Fibroblast of peridontal ligament (primary cell): Measurements from ENCODE around the gene CATSPERZ.

Source experiments
- DNase-seq: peaks from one replicate; pipeline ENCODE4 v3.0.0-alpha.2; 2010; ENCODE audit errors: extremely low read depth

The CATSPERZ gene

DNA sequence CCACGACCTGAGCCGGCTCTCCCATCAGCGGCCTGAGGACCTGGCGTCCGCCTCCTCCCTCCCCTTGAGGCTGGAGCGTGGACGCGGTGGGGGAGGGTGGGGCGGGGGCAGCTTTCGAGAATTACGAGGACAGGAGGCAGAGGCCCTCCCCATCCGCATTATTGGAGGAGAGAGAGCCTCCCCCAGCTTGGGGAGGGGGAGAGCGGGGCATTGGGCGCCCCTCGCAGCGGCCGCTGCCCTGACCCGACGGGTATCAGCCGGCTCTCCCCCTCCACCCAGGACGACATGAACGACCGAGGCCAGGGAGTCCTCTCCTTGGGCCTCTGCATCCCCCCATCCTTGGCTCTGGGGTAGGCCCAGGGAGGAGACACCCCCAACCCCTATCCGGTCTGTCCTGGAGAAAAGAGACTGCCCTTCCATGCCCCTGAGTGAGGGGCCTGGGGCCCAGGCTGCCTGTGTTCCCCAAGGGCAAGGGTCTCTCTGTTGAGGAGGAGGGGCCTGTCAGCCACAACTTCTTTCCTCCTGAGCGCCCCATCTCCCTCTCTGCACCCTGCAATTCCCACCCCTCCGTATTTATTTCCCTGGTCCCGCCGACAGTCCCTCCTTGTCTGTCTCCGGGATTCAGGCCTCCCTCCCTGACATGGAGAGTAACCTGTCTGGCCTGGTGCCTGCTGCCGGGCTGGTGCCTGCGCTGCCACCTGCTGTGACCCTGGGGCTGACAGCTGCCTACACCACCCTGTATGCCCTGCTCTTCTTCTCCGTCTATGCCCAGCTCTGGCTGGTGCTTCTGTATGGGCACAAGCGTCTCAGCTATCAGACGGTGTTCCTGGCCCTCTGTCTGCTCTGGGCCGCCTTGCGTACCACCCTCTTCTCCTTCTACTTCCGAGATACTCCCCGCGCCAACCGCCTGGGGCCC lies 14.0 kb upstream of the CATSPERZ start:
- DNase-seq: no peak

DNA sequence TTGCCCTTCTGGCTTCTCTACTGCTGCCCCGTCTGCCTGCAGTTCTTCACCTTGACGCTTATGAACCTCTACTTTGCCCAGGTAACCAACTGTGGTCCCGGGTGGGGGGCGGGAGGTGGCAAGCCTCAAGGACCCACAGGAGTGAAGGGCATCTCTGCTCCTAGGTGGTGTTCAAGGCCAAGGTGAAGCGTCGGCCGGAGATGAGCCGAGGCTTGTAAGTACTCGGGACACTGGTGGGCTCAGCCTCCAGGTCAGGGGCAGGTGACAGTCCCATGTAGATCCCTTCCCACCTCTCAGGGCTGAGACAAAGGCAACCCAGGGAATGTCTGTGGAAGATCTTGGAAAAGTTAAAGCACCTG lies 13.4 kb upstream of the CATSPERZ start:
- DNase-seq: no peak

DNA sequence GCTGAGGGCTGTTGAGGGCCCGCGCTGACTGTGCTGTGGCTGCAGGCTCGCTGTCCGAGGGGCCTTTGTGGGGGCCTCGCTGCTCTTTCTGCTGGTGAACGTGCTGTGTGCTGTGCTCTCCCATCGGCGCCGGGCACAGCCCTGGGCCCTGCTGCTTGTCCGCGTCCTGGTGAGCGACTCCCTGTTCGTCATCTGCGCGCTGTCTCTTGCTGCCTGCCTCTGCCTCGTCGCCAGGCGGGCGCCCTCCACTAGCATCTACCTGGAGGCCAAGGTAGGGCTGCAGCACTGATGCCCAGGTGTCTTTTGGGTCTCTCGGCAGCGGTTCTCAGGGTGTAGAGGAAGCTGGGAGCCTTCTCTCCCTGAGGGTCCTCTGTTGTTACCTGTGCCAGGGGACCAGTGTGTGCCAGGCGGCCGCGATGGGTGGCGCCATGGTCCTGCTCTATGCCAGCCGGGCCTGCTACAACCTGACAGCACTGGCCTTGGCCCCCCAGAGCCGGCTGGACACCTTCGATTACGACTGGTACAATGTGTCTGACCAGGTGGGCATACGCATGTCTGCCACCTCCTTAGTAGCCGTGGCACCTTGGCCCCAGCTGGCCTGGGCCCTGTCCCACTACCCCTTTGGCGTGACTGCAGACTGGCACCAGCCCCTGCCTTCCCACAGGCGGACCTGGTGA lies 12.3 kb upstream of the CATSPERZ start:
- no peak for DNase-seq

DNA sequence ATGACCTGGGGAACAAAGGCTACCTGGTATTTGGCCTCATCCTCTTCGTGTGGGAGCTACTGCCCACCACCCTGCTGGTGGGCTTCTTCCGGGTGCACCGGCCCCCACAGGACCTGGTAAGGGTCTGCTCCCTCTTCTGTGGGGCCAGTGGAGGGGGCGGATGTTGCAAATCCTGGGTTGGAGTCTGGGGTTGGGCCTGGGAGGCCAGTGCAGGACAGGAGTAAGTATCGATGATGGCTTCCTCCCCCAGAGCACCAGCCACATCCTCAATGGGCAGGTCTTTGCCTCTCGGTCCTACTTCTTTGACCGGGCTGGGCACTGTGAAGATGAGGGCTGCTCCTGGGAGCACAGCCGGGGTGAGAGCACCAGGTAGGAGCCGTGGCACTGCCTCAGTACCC lies 11.8 kb upstream of the CATSPERZ start:
- DNase-seq: no peak

DNA sequence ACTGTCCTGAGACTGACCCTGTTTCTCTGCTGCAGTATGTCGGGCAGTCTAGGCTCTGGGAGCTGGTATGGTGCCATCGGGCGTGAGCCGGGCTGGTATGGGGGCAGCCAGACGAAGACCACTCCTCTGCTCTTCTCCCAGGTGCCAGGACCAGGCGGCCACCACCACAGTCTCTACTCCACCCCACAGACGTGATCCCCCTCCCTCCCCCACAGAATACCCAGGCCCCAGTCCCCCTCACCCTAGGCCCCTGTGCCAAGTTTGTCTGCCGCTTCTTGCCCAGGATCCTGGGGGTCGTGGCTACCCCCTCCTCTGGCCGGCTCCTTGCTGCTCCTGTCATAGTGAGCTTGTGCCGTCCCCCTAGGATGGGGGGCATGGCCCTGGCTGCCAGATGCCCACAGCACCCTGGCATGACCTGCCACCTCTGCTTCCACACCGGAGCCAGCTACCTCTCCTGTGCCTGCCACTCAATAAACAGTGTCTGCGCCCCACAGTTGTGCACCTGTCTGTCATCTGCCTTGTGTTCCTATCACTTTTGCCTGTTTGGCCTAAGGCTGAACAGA lies 11.1 kb upstream of the CATSPERZ start:
- no peak for DNase-seq

DNA sequence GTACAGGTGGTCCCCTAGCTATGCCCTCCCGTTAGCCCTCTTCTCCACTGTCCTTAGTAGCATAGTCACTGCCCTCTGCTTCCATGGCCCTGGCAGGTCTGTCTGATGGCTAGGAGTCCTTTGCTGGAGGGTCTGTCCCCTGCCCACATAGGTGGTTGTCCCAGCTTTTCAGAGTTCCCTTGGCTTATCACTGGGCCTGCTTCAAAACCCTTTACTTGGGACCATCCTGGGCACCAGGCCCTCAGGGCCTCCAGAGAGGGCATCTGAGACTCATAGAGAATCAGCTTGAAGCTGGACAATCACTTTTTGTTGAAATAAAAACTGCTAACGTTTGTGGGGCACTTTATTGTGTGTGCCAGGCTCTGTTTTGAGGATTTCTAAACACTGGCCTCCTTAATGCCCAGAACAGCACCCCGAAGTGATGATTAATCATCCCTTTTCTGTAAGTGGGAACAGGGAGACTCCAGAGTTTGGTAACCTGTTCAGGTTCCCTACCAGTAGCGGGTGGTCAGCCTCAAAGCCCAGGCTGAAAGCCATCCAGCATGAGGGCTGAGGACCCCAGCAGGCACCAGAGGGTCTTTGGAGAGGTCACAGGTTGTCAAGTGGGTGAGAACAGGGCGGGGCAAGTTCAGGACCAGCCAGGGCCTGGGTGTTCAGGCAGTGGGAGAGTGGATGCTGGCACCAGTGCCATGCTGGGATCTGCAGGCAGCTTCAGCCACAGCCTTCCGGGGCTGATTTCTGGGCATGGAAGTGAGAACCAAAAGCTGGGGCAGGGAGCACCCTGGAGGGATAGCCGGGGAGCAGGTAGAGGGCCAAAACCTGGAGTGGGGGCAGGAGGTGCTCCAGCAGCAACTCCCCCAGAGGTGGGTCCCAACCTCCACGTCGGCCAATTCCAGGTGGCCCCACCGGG lies 9.6 kb upstream of the CATSPERZ start:
- DNase-seq: no peak

DNA sequence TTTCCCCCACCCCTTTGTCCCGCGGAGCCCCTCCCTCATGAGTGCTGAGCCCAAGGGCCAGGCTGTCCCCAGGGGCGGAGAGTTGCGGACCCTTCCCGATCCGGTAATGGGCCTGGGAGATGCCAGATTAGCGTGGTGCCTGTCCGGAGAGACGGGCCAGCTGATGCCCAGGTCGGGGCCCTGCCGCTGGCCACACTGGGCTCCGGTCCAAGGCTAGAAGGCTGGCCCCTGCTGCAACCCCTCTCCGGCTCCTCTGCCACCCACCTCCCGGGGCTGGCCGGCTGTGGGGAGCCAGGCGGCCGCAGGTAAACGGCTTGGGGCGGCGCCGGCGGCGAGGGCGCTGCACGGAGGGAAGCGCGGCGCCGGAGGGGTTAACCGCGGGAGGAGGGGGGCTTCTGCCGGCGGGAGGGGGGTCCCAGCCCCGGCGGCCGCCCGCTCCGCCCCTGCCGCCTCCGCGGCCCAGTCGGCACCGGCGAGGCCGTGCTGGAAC lies 8.9 kb upstream of the CATSPERZ start, which contains the start of gene KCNK4:
TSS of gene KCNK4 (plus strand) at position 41 of the 490 bp plus-strand sequence. CDS start 1,717 bp downstream, outside the sequence.
- no peak for DNase-seq

DNA sequence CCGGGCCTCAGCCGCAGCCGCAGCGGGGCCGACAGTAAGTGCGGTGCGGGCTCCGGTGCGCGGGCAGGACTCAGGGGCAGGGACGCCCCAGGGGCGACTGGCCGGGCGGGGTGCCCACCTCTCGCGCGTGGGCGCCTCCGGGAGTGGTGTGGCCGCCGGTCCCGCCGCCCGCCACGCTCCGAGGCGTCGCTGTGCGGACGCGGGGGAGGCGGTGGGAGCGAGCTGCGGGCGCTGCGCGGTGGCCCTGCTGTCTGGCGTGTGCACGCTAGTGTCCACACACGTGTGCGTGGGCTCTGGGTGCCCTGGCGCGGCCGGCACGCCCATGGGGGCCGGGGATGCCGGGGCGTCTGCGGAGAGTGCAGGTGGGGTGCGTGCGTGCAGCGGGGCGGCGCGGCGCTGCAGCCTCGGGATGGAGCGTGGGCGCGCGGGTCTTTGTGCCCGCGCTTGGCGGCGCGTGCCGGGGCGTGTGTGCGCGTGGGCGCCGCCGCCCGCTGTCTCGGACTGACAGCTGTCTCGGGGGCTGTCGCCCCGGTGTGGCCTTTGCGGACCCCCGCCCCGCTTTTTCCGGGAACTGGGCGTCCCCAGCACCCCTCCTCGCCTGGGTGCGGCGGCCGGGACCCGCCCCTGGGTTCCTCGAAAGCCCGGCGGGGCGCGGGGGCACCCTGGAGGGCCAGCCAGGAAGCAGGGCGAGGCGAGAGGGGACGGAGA lies 8.3 kb upstream of the CATSPERZ start:
- DNase-seq: no peak

DNA sequence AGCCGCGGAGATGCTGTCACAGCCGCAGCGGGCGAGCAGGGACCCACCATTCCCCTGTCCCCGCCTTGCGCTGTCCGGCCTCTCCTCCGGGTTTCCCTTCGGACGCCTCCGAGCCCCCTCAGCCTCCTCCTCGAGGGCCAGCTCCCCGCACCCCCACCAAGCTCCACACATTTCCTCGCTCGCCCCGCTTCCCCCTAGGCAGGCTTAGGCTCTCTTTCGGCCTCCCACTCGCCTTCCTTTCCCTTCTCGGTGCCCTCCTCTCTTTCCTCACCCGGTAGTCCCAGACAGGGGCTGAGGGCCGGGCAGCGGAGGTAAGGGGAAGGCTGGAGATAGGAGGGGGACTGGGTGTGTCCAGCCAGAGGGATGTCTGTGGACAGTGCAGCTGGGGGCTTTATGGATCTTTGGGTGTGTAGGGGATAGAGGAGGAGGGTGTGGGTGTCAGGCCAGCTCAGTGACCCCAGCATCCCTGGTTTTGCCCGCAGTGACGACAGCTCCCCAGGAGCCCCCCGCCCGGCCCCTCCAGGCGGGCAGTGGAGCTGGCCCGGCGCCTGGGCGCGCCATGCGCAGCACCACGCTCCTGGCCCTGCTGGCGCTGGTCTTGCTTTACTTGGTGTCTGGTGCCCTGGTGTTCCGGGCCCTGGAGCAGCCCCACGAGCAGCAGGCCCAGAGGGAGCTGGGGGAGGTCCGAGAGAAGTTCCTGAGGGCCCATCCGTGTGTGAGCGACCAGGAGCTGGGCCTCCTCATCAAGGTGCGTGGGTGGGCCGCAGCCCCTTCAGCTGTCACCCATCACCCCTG lies 7.5 kb upstream of the CATSPERZ start:
- no peak for DNase-seq

DNA sequence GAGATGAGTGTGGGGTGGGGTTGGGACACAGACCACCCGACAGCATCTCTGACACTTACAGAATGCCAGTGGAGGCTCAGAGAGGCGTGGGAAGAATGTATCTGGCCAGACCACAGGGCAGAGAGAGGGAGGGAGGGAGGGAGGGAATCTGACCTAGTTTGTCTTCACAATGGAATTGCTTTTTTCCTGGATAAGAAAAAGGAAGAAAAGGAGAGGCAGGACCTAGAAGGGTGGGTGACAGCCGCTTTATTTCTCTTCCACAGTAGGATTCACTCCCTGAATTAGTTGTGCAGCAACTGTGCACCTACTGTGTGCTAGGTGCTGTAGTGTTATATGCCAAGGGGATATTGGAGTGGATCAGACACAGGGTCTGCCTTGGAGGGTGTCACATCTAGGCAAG lies 5.4 kb upstream of the CATSPERZ start:
- DNase-seq: no peak

DNA sequence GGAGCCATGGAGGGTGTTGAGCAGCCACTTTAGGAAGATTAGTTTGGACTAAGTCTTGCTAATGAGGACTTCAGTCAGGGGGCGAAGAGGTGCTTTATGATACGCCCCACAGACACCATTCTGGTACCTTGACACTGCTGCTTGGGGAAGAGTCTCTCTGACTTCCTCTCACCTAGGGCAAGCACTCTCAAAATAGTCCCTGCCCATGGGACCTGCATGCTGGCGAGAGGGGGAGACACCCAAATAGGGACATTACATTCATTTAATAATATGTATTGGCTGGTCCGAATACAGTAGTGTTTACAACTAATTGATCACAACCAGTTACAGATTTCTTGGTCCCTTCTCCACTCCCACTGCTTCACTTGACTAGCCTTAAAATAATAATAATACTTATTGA lies 4.4 kb upstream of the CATSPERZ start:
- DNase-seq: no peak

DNA sequence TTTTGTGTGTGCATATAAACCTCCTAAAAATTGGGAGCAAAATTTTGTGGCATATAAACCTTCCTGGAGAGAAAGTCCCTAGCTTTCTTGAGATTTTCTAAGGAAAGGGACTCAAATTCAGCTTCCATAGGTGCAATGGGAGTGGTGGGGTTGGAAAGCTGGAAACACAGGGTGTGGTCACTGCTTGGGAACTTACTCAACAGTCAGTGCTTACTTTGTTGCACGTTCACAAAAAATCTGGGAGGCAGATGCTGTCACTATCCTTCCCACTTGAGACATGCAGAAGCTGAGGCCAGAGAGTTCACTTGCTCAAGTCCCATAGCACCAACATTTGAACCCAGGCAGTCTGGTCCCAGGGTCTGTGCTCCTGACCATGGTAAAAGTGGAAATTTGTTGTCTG lies 3.9 kb upstream of the CATSPERZ start:
- no peak for DNase-seq

DNA sequence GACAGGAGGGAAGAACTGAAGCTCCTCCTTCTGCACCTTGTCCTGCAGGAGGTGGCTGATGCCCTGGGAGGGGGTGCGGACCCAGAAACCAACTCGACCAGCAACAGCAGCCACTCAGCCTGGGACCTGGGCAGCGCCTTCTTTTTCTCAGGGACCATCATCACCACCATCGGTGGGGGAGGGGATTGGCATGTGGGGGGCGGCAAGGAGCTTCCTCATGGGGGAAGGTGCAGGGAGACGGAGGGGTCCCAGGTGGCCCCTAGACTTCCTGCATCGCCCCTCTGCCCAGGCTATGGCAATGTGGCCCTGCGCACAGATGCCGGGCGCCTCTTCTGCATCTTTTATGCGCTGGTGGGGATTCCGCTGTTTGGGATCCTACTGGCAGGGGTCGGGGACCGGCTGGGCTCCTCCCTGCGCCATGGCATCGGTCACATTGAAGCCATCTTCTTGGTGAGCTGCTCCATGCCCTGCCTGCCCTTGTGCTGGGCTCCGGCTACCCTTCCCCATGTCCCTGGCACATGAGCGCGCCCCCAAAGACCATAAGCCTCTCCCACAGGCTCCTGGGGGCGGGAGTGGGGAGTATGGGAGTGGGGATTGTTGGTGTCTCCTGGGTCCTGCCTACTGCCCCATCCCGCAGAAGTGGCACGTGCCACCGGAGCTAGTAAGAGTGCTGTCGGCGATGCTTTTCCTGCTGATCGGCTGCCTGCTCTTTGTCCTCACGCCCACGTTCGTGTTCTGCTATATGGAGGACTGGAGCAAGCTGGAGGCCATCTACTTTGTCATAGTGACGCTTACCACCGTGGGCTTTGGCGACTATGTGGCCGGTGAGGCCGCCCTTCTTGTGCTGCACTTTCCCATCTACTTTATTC lies 3.1 kb upstream of the CATSPERZ start:
- no peak for DNase-seq

DNA sequence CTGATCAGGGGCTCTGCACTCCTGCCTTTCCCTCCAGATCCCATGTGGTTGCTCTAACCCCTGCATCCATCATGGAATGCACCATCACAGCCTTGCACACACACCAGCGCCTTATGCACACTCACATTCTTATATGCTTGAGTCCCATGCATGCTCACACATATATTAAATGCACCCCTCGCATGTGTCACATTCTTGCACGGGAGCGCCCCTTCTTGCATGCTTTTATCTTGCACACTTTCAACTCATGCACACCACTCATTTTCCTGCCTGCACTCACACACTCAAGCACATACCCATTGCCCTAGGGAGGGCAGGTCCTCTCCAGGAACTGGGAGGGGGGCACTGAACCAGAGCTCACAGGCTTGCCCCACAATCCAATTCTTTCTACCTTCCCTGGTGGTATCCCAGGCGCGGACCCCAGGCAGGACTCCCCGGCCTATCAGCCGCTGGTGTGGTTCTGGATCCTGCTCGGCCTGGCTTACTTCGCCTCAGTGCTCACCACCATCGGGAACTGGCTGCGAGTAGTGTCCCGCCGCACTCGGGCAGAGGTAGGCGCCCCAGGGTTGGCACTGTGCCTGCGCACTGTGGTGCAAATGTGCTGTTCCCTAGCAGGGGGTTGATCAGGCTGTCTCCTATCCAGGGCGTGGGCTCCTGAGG lies 2.3 kb upstream of the CATSPERZ start:
- DNase-seq: no peak

DNA sequence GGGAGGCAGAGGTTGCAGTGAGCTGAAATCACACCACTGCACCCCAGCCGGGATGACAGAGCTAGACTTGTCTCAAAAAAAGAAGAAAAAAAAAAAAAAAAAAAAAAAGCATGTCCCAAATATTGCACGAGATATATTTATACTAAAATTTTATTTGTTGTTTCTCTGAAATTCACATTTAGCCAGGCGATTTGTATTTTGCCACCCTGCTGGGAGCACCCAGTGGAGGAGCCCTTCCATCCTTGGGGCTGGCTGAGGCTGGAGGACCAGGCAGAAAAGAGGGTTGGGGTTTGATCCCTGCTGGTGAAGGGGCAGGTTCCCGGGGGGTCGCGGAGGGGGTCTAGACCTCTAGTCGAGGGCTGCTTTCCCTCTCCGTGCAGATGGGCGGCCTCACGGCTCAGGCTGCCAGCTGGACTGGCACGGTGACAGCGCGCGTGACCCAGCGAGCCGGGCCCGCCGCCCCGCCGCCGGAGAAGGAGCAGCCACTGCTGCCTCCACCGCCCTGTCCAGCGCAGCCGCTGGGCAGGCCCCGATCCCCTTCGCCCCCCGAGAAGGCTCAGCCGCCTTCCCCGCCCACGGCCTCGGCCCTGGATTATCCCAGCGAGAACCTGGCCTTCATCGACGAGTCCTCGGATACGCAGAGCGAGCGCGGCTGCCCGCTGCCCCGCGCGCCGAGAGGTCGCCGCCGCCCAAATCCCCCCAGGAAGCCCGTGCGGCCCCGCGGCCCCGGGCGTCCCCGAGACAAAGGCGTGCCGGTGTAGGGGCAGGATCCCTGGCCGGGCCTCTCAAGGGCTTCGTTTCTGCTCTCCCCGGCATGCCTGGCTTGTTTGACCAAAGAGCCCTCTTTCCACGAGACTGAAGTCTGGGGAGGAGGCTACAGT lies 952 bp upstream of the CATSPERZ start:
- no peak for DNase-seq

DNA sequence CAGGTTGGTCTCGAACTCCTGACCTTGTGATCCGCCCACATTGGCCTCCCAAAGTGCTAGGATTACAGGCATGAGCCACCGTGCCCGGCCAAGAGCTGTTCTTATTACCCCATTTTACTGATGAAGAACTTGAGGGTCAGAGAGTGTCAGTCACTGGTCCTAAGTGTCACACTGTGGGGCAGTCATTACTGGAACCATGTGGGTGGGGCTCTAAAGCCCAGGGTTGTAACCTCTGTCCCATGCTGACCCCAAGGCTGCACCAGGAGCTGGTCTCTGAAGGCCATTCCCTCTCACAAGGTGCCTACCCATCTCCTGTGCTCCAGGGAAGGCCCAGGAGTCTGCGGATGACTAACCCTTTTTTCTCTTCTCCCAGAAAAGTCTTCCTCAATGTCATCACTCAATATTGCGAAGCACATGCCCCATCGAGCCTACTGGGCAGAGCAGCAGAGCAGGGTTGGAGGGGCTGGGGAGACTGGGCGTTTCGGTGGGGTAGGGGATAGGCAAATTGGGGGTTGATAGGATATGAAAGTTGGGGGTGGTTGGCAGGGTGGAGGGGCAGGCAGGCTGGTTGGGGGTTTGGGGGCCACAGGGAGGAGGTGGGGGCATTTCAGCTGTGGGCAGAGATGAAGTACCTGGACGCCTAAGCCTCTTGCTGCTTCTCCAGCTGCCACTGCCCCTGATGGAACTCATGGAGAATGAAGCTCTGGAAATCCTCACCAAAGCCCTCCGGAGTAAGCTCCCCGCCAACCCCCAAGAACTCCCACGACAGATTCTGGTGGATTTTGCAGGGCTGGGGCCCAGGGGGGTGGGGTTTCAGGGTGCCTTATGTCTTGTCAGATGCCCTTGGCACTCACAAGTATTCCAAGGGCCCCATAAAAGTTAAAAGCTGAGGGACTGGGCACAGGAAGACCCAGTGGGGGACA lies 3.2 kb downstream of the CATSPERZ start:
- DNase-seq: no peak

DNA sequence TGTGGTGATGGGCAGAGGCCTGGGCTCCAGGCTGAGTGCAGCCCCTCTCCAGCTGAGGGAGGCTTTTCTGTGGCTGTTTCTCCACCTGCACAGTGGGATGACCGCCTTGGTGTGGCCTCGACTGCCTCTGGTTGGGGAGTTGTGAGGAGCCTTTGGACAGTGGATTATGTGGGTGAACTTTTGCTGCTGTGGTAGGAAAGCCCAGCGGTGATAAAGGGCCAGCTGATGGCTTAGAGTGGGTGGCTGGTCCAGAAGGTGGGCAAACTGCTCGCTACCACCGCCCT lies 3.8 kb downstream of the CATSPERZ start:
- no peak for DNase-seq
